GM23338 (cell line): Measurements from ENCODE around the gene CD68. TPM values are rescaled to one million over a fixed set of nuclear protein-coding genes. Genes with fewer than 3 reads are reported as not detected.
"Not testable (repeated sequence)": the region's sequence is repeated elsewhere in the genome, so short reads cannot be mapped to it uniquely, and the experiment has no call there.

ENCODE experiments used
- ATAC-seq: fragments of 200-7000 bp; cut with Tn5 transposase; 3 replicates; pipeline ENCODE4 v1.9.1; 2020
- DNase-seq: peaks from one replicate; pipeline ENCODE4 v3.0.0-alpha.2; 2015; ENCODE audit warnings: low spot score
- H2AFZ ChIP-seq: fragments of 200-600 bp; sonication (generic); 2 replicates; pipeline ENCODE4 v1.8.0; 2016; ENCODE audit warnings: antibody characterized with exemption, mild to moderate bottlenecking, moderate library complexity
- H3F3A ChIP-seq: fragments of 200-600 bp; sonication (generic); replicated peaks from 2 replicates; pipeline ENCODE4 v1.8.0; 2017; ENCODE audit warnings: antibody characterized with exemption, mixed run types, low read depth
- H3K27ac ChIP-seq: fragments of 200-600 bp; sonication (generic); 2 replicates; pipeline ENCODE4 v1.6.1; 2016; ENCODE audit warnings: low read depth
- H3K27me3 ChIP-seq: fragments of 200-600 bp; sonication (generic); 2 replicates; pipeline ENCODE4 v1.8.0; 2016; ENCODE audit warnings: mild to moderate bottlenecking, mixed run types, moderate library complexity; ENCODE audit not compliant: insufficient read depth
- H3K36me3 ChIP-seq: fragments of 200-600 bp; sonication (generic); 2 replicates; pipeline ENCODE4 v1.8.0; 2016; ENCODE audit warnings: mild to moderate bottlenecking; ENCODE audit not compliant: insufficient read depth
- H3K4me1 ChIP-seq: fragments of 200-600 bp; sonication (generic); 2 replicates; pipeline ENCODE4 v1.8.0; 2016; ENCODE audit warnings: mild to moderate bottlenecking, moderate library complexity; ENCODE audit not compliant: insufficient read depth
- H3K4me2 ChIP-seq: fragments of 200-600 bp; sonication (generic); 2 replicates; pipeline ENCODE4 v1.7.1; 2017; ENCODE audit warnings: mixed run types
- H3K4me3 ChIP-seq: fragments of 200-600 bp; sonication (generic); 2 replicates; pipeline ENCODE4 v1.6.1; 2016; ENCODE audit warnings: mixed run types
- H3K79me2 ChIP-seq: fragments of 200-600 bp; sonication (generic); replicated peaks from 2 replicates; pipeline ENCODE4 v1.8.0; 2017; ENCODE audit warnings: mild to moderate bottlenecking; ENCODE audit not compliant: insufficient read depth
- H3K9me2 ChIP-seq: fragments of 200-600 bp; sonication (generic); 2 replicates; pipeline ENCODE4 v1.8.0; 2017; ENCODE audit not compliant: insufficient read depth
- H4K20me1 ChIP-seq: fragments of 200-600 bp; sonication (generic); replicated peaks from 2 replicates; pipeline ENCODE4 v1.8.0; 2017; ENCODE audit warnings: mild to moderate bottlenecking; ENCODE audit not compliant: insufficient read depth
- H3K27ac Mint-ChIP-seq: 2 replicates; pipeline ENCODE4 v1.8.0; 2020; ENCODE audit warnings: inconsistent platforms, mild to moderate bottlenecking, moderate library complexity, mixed read lengths
- H3K27me3 Mint-ChIP-seq: 3 replicates; pipeline ENCODE4 v1.8.0; 2022; ENCODE audit warnings: low read depth, mild to moderate bottlenecking, moderate library complexity, mixed read lengths, inconsistent platforms; ENCODE audit not compliant: insufficient read depth, poor library complexity
- H3K36me3 Mint-ChIP-seq: 3 replicates; pipeline ENCODE4 v1.8.0; 2021; ENCODE audit warnings: low read depth, mild to moderate bottlenecking, inconsistent platforms, moderate library complexity, mixed read lengths
- H3K4me1 Mint-ChIP-seq: 3 replicates; pipeline ENCODE4 v1.8.0; 2020; ENCODE audit warnings: mild to moderate bottlenecking, inconsistent platforms, mixed read lengths
- H3K4me3 Mint-ChIP-seq: 3 replicates; pipeline ENCODE4 v1.8.0; 2021; ENCODE audit warnings: moderate library complexity, mild to moderate bottlenecking, inconsistent platforms, mixed read lengths
- H3K9me3 Mint-ChIP-seq: 3 replicates; pipeline ENCODE4 v1.8.0; 2020; ENCODE audit warnings: moderate library complexity, mild to moderate bottlenecking, inconsistent platforms, mixed read lengths
- EZH2 ChIP-seq: fragments of 200-600 bp; sonication (generic); IDR thresholded peaks from one replicate; pipeline ENCODE4 v1.8.0; 2017; ENCODE audit warnings: antibody characterized with exemption, mild to moderate bottlenecking, low read depth; ENCODE audit not compliant: unreplicated experiment
- STAT1 ChIP-seq: IDR thresholded peaks from one replicate; pipeline ENCODE4 v1.6.1; 2016; ENCODE audit warnings: antibody characterized with exemption; ENCODE audit not compliant: unreplicated experiment
- ZNF331 ChIP-seq: fragments of 250-450 bp; sonication (Bioruptor Pico); IDR thresholded peaks from 2 replicates; pipeline ENCODE4 v1.5.0; 2020; ENCODE audit warnings: low read depth, mild to moderate bottlenecking, moderate library complexity
- polyA plus RNA-seq: library from polyadenylated mRNA; unstranded; fragments of >200 nt; fragmentation: Nextera tagmentation; extraction: Ambion mirVana; gene quantifications from 2 replicates; pipeline ENCODE4 v1.2.1, GENCODE V29; 2016
- total RNA-seq: library from RNA; depleted of rRNA; stranded (reverse); fragments of >200 nt; shearing (Covaris generic); gene quantifications from 2 replicates; pipeline ENCODE4 v1.2.3, GENCODE V29; 2014
- TF ChIP-seq, protein P1 (sequence below), 2 experiments: fragments of 200-600 bp in 1 of 2; sonication (generic) in 1 of 2; conservative IDR thresholded peaks; 2 replicates each; pipeline versions ENCODE4 v1.5.1 to v1.6.1; 2016 to 2017; ENCODE audit warnings: antibody characterized with exemption in 2 of 2, low read depth in 2 of 2, mild to moderate bottlenecking in 2 of 2, moderate library complexity in 1 of 2
- TF ChIP-seq, protein P2 (sequence below): IDR thresholded peaks from one replicate; pipeline ENCODE4 v1.6.1; 2018; ENCODE audit warnings: antibody characterized with exemption; ENCODE audit not compliant: unreplicated experiment

CD68 gene
- total and polyA plus RNA-seq, 2 experiments from 2014 or later: not detected

DNA sequence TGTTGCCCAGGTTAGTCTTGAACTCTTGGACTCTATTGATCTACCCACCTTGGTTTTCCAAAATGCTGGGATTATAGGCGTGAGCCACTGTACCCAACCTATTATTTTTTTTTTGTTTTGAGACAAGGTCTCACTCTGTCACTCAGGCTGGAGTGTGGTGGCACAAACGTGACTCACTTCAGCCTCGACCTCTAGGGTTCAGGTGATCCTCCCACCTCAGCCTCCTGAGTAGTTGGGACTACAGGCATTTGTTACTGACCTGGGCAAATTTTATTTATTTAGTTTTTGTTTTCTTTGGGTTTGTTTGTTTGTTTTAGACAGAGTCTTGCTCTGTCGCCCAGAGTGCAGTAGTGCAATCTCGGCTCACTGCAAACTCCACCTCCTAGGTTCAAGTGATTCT, 44.2 kb downstream of the CD68 start:
- Mint-ChIP-seq H3K36me3 (peaks cover 13% of the 10 kb centered on the region; the same call in 2 of the 3 replicates), H3K4me1 (peaks cover 9% of the 10 kb centered on the region), H3K9me3 (no peaks in the 10 kb centered on the region), H3K27me3 (peaks cover 10% of the 10 kb centered on the region), H3K4me3 (no peak overlapping the region), H3K27ac (no peak overlapping the region)
- Histone ChIP-seq H3K27me3 (no peaks in the 10 kb centered on the region), H3K4me2 (no peak overlapping the region), H3F3A (peaks cover 11% of the 10 kb centered on the region; the same call in 1 of the 2 replicates), H4K20me1 (no peaks in the 10 kb centered on the region), H3K9me2 (no peaks in the 10 kb centered on the region), H3K4me1 (peaks cover 7% of the 10 kb centered on the region), H3K79me2 (peaks cover 4% of the 10 kb centered on the region; the same call in 1 of the 2 replicates), H3K27ac (no peak overlapping the region), H3K36me3 (no peaks in the 10 kb centered on the region), H3K4me3 (no peak overlapping the region), H2AFZ (no peak overlapping the region)
- TF ChIP-seq ZNF331 (CRISPR knock-in tag): no peak
- TF ChIP-seq, protein P1, sequence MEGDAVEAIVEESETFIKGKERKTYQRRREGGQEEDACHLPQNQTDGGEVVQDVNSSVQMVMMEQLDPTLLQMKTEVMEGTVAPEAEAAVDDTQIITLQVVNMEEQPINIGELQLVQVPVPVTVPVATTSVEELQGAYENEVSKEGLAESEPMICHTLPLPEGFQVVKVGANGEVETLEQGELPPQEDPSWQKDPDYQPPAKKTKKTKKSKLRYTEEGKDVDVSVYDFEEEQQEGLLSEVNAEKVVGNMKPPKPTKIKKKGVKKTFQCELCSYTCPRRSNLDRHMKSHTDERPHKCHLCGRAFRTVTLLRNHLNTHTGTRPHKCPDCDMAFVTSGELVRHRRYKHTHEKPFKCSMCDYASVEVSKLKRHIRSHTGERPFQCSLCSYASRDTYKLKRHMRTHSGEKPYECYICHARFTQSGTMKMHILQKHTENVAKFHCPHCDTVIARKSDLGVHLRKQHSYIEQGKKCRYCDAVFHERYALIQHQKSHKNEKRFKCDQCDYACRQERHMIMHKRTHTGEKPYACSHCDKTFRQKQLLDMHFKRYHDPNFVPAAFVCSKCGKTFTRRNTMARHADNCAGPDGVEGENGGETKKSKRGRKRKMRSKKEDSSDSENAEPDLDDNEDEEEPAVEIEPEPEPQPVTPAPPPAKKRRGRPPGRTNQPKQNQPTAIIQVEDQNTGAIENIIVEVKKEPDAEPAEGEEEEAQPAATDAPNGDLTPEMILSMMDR (conservative IDR thresholded peaks at IDR 0.05; ENCODE audit: low read depth in 2 of 2): no peak
- TF ChIP-seq EZH2: no peak
- no peak for TF ChIP-seq STAT1
- TF ChIP-seq, protein P2, sequence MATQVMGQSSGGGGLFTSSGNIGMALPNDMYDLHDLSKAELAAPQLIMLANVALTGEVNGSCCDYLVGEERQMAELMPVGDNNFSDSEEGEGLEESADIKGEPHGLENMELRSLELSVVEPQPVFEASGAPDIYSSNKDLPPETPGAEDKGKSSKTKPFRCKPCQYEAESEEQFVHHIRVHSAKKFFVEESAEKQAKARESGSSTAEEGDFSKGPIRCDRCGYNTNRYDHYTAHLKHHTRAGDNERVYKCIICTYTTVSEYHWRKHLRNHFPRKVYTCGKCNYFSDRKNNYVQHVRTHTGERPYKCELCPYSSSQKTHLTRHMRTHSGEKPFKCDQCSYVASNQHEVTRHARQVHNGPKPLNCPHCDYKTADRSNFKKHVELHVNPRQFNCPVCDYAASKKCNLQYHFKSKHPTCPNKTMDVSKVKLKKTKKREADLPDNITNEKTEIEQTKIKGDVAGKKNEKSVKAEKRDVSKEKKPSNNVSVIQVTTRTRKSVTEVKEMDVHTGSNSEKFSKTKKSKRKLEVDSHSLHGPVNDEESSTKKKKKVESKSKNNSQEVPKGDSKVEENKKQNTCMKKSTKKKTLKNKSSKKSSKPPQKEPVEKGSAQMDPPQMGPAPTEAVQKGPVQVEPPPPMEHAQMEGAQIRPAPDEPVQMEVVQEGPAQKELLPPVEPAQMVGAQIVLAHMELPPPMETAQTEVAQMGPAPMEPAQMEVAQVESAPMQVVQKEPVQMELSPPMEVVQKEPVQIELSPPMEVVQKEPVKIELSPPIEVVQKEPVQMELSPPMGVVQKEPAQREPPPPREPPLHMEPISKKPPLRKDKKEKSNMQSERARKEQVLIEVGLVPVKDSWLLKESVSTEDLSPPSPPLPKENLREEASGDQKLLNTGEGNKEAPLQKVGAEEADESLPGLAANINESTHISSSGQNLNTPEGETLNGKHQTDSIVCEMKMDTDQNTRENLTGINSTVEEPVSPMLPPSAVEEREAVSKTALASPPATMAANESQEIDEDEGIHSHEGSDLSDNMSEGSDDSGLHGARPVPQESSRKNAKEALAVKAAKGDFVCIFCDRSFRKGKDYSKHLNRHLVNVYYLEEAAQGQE: no peak
- no peak for ATAC-seq
- no peak for DNase-seq

DNA sequence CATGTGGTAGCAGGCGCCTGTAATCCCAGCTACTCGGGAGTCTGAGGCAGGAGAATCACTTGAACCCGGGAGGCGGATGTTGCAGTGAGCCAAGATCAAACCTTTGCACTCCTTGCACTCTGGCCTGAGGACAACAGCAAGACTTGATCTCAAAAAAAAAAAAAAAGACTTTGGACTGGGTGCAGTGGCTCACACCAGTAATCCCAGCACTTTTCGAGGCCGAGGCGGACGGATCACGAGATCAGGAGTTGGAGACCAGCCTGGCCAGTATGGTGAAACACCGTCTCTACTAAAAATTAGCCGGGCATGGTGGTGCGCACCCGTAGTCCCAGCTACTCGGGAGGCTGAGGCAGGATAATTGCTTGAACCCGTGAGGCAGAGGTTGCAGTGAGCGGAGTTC, 46.3 kb downstream of the CD68 start:
- H2AFZ ChIP-seq, H3K27me3 ChIP-seq, H3K27ac ChIP-seq, H3K27ac Mint-ChIP-seq, H3K4me2 ChIP-seq, DNase-seq, H3K9me2 ChIP-seq, H3K79me2 ChIP-seq, ATAC-seq, H3K36me3 ChIP-seq, H3K4me1 ChIP-seq, H3K9me3 Mint-ChIP-seq, H3K4me3 ChIP-seq, H3K4me1 Mint-ChIP-seq, H4K20me1 ChIP-seq: not testable (repeated sequence)
- Mint-ChIP-seq H3K36me3 (peaks cover 13% of the 10 kb centered on the region; the same call in 2 of the 3 replicates), H3K27me3 (peaks cover 13% of the 10 kb centered on the region), H3K4me3 (0 out of 3 replicates have a peak overlapping the region, but pooled peaks have one; percentile 12)
- peaks cover 11% of the 10 kb centered on the region; the same call in 1 of the 2 replicates for H3F3A ChIP-seq
